GM19463 (cell line): Measurements from ENCODE around the gene ZNF665.
"Not testable (repeated sequence)": the region's sequence is repeated elsewhere in the genome, so short reads cannot be mapped to it uniquely, and the experiment has no call there.

Experiments used
- ATAC-seq: cut with Tn5 transposase; IDR thresholded peaks from one replicate; pipeline ENCODE4 v1.9.1; 2021; ENCODE audit warnings: mild to moderate bottlenecking, moderate library complexity; ENCODE audit not compliant: unreplicated experiment

ZNF665 gene

DNA sequence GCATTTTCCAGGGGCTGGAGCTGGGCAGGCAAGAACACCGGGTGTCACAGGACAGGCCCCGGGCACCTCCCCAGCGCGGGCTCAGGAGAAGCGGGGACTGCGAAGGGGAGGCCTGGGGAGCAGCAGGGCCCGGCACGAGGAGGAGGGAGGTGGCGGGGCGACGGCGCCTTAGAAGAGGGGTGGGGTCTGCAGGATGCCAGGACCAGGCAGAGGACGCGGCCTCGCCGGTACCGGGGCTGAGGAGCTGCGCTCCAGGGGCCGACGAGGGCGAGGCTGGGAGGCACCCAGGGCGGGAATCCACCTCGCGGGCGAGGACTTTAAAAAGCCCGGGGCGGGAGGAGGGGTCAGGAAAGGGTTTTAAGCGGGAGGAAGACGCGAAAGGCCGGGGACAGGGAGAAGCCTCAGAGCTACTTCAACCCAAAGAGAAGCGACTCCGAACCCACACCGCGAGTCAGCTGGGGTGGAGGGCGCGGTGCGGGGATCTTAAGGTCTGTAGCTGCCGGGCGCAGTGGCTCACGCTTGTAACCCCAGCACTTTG is 35.0 kb downstream of the ZNF665 start:
- ATAC-seq, result no peak

DNA sequence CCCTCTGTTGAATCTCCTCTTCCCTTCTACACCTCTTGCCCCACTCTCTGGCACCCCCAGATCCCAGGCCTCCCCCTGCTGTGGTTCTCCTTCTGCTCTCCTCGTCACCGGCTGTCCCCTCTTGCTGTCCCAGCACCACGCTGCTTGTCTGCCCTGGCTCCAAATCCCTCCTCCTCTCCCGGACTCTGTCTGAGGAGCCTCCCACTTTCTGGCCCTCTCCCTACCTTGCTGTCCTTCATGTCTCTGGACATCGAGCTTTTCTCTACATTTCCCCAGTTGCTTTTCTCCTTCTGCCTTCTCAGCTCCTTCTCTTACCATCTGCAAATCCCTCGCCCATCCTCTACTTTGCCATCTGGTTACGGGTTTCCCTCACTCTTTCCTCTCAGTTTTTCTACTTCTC is 35.5 kb downstream of the ZNF665 start:
- ATAC-seq, result no peak

DNA sequence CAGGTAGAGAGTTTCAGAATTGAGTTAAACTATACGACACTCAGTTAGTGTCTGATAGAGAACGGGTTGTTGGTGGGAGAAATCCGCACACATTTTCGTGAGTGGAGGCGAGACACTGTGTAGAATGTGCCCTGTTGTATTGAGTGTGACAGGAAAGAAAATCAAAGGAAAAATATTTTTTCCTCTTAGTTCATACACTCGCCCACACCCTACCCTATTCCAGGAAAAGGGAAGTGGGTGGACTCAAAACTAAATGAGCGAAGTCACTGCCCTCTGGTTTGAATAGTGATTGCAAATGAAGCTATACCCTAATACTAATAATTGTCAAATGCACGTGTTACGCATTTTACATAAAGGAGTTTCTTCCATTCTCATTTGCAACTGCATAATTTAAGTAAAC is 36.3 kb downstream of the ZNF665 start:
- ATAC-seq, result no peak

DNA sequence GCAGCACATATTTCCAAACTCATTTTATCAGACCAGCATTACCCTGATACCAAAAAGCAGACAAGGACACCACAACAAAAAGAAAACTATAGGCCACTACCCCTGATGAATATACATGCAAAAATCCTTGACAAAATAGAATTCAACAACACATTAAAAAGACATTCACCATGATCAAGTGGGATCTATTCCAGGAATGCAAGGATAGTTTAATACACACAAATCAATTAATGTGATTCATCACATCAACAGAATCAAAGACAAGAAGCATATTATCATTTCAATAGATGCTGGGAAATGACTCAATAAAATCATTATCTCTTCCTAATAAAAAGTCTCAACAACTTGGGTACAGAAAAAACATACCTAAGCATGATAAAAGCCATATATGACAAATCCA is 45.5 kb downstream of the ZNF665 start:
- ATAC-seq, result no peak

- no peak for ATAC-seq
Measured at GRCh38 chr19:53140351-53140750, 52.8 kb downstream of the ZNF665 start.

- ATAC-seq, result no peak
Measured at GRCh38 chr19:53136432-53136831, 56.7 kb downstream of the ZNF665 start.

- no peak for ATAC-seq
Measured at GRCh38 chr19:53132141-53132991, 60.8 kb downstream of the ZNF665 start, which contains the start of gene ZNF415. Gene ZNF415, minus strand, starts transcription at chr19:53132910. Its CDS starts 10,234 bp downstream, at chr19:53122676.

GRCh38 chr19:53131727-53132126 is 61.4 kb downstream of the ZNF665 start:
- ATAC-seq, result no peak

- no peak for ATAC-seq
Measured at GRCh38 chr19:53131085-53131590, 62.0 kb downstream of the ZNF665 start.

- ATAC-seq, result no peak
Measured at GRCh38 chr19:53130506-53130905, 62.7 kb downstream of the ZNF665 start.

GRCh38 chr19:53126733-53127526 is 66.2 kb downstream of the ZNF665 start:
- ATAC-seq, result not testable (repeated sequence)

- no peak for ATAC-seq
Measured at GRCh38 chr19:53123400-53123799, 69.8 kb downstream of the ZNF665 start.
